Coronary artery (tissue), 2 donors: ENCODE data around the gene ST8SIA6.

Experiments used
- DNase-seq: peaks from one replicate; pipeline ENCODE4 v3.0.0-alpha.2; 2017; ENCODE audit warnings: low spot score
- H3K27ac ChIP-seq, 2 donors: fragments of 200-600 bp; sonication (generic); one replicate each; pipeline ENCODE4 v1.5.1; 2016 to 2019
- H3K4me3 ChIP-seq: fragments of 200-600 bp; sonication (generic); 2 replicates; pipeline ENCODE4 v1.5.1; 2016; ENCODE audit warnings: mild to moderate bottlenecking, moderate library complexity
- TF ChIP-seq, protein P1 (sequence below): fragments of 200-600 bp; sonication (generic); IDR thresholded peaks from one replicate; pipeline ENCODE4 v1.5.1; 2019; ENCODE audit warnings: antibody characterized with exemption

ST8SIA6 gene

DNA sequence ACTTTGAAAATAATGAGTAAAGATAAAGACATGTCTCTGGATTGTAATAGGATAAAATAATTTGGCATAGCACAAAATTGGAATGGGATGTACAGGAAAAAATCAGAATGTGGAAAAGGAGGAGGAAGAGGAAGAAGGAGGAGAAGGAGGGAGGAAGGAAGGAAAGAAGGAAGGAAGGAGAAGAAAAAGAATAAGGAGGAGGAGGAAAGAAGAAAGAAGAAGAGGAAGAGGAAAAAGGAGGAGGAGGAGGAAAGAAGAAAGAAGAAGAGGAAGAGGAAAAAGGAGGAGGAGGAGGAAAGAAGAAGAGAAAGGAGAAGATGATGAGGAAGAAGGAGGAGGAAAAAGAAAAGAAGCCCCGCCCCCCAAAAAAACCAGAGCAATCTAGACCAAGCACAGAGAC, 95.9 kb downstream of the ST8SIA6 start:
- TF ChIP-seq, protein P1, sequence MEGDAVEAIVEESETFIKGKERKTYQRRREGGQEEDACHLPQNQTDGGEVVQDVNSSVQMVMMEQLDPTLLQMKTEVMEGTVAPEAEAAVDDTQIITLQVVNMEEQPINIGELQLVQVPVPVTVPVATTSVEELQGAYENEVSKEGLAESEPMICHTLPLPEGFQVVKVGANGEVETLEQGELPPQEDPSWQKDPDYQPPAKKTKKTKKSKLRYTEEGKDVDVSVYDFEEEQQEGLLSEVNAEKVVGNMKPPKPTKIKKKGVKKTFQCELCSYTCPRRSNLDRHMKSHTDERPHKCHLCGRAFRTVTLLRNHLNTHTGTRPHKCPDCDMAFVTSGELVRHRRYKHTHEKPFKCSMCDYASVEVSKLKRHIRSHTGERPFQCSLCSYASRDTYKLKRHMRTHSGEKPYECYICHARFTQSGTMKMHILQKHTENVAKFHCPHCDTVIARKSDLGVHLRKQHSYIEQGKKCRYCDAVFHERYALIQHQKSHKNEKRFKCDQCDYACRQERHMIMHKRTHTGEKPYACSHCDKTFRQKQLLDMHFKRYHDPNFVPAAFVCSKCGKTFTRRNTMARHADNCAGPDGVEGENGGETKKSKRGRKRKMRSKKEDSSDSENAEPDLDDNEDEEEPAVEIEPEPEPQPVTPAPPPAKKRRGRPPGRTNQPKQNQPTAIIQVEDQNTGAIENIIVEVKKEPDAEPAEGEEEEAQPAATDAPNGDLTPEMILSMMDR: no peak
- Histone ChIP-seq H3K27ac (no peak overlapping the region), H3K4me3 (no peak overlapping the region)
- no peak for DNase-seq

DNA sequence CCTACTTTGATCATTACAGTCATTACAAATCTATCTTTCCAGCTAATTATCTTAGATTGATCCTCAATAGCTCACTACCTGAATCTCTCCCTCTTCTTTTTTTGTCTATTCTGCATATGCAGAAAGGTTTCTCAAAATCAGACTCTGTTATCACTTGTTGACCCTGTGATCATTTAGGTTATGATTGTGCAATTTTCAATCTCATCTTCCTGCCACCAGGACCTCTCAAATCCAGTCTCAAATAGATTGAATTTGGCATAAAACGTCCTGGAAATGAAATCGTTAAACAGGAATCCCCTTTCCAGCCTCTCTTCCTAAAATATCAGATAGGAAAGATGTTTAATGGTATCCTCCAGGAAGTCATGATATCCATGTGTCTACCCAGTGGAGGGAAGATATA, 96.6 kb downstream of the ST8SIA6 start:
- TF ChIP-seq, protein P1: no peak
- DNase-seq: no peak
- Histone ChIP-seq H3K4me3 (no peak overlapping the region), H3K27ac (no peak overlapping the region)

DNA sequence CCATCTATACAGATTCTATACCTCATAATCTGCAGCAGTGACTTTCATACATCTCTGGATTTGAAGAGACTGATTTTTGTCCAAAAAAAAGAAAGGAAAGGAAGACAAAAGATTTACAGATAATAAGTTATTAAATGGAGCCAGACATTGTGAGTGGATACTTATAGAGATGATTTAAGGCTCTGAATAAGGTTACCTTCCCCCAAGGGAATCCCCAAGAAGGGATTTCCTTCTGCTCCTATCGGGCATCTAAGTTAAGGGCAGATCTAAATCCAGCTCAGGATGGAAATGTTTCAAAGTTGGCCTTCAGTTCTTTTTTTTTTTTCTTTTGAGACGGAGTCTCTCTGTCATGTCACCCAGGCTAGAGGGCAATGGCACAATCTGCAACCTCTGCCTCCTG, 97.6 kb downstream of the ST8SIA6 start:
- H3K4me3 ChIP-seq: no peak overlapping the region
- no peak overlapping the region for H3K27ac ChIP-seq
- TF ChIP-seq, protein P1: no peak
- DNase-seq: no peak

DNA sequence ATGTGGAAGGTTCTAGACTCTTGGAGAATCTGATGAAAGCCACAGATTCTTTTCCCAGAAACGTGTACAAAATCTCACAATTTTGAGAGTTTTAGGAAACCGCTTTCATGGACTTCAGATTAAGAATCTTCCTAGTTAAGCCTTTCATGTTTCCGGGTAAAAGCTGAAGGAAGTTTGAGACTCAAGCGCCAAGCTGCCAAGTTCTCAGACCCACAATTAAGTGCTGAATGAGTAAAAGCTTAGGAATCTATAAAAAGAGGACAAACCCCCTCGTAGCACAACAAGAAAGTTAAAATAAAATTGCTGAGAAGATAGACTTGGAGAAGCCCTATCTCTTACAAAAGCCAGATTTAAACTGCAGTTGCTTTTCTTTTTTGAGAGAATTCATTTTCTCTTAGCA, 99.6 kb downstream of the ST8SIA6 start:
- Histone ChIP-seq H3K4me3 (no peak overlapping the region), H3K27ac (no peak overlapping the region)
- no peak for DNase-seq
- TF ChIP-seq, protein P1: no peak

DNA sequence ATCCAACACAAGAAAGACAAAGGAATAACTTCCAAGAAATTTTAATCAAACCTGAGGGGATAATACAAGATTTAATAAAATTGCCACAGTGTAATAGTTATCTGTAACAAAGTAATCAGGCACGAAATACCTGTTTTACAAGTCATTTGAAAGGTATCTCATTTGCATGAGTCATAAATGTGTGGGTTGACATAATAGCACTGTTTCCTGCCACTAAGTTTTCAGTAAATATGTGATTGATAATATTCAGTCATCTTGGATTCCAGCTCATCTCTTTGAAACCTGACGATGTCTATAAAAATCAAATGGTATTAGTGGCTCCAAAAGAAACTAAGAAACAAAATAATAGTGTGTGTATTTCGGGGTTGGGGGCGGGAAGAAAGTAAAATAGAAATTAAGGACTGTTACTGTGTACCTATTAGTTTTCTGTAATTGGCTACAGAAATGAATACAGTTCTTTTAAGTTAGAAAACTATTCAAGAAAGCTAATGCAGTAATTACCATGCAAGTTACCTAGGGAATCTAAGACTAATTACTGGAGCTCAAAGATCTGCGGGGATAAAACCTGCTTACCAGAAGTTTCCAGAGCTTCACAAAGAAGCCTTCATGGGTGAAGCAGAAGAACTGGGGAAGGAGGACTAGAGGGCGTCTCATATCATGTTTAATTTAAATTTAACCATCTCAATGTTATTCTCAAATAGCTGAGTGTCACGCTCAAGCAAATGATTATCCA, 100.7 kb downstream of the ST8SIA6 start:
- TF ChIP-seq, protein P1: no peak
- no peak overlapping the region for H3K27ac ChIP-seq
- no peak overlapping the region for H3K4me3 ChIP-seq
- DNase-seq: no peak

DNA sequence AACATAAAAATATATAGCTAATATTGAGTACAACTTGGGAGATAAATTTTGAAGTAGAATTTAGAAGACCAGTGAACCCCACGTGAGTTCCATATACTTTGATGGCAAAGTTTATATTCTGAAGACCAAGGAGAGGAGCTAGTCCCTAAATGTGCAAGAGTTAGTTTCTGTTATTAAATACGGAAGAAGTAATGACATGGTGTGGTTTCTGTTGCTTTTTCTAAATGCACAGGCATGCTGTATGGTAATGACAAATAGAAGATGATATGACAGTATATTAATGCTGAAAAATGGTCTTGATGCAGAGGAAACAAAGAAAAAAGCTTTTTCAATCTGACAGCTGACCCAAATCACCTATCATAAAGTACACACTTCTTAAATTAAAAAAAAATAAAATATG, 101.8 kb downstream of the ST8SIA6 start:
- Histone ChIP-seq H3K4me3 (no peak overlapping the region), H3K27ac (no peak overlapping the region)
- no peak for DNase-seq
- TF ChIP-seq, protein P1: no peak

DNA sequence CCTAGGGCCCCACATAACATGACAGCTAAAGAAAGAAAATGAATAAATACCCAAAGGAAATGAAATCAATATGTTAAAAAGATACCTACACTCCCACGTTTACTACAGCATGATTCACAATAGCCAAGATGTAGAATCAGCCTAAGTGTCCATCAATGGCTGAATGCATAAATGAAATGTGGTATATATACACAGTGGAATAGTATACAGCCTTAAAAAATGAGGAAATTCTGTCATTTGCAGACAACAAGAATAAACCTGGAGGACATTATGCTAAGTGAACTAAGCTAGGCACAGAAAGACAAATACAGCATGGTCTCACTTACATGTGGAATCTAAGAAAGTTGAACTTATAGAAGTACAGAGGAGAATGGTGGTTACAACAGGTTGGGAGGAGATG, 102.9 kb downstream of the ST8SIA6 start:
- TF ChIP-seq, protein P1: no peak
- Histone ChIP-seq H3K4me3 (no peak overlapping the region), H3K27ac (no peak overlapping the region)
- no peak for DNase-seq
